Femur (tissue), 1 donor: Measurements from ENCODE around the gene CYP8B1.
"Not testable (repeated sequence)": the region's sequence is repeated elsewhere in the genome, so short reads cannot be mapped to it uniquely, and the experiment has no call there.

Experiments used
- DNase-seq: peaks from one replicate; pipeline ENCODE4 v3.0.0-alpha.2; 2017

CYP8B1 gene

DNA sequence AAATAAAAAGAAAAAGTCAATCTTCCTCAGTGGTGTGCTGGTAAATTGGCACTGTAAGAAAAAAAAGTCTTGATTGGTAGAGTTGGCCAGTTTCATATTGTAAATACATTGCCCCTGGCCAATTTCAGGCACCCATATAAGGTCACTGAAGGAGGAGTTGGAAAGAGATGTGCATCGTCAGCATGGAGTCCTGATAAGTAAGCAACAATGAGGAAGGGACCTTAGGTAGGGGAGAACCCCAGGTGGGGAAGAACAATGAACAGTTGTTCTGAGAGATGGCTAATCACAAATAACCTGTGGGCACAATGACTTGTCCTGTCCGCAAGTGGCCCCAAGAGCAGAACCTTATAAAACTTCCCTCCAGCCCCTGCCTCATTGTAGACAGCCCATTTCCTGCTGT is 8.6 kb upstream of the CYP8B1 start:
- DNase-seq: no peak

DNA sequence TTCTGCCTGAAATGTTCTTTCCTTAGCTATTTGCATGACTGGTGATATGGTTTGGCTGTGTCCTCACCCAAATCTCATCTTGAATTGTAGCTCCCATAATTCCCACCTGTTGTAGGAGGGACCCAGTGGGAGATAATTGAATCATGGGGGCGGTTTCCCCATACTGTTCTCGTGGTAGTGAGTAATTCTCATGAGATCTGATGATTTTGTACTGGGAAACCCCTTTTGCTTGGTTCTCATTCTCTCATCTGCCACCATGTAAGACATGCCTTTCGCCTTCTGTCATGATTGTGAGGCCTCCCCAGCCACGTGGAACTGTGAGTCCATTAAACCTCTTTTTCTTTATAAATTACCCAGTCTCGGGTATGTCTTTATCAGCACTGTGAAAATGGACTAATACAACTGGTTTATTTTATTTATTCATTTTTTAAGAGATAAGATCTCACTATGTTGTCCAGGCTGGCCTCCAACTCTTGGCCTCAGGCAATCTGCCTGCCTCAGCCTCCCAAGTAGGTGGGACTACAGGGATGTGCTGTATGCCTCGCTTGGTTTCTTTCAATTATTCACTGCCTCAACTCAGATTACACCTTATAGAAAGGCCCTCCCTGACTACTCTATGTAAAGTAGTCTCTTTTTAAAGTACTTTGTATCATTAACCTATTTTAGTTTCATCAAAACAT is 7.7 kb upstream of the CYP8B1 start:
- DNase-seq: not testable (repeated sequence)

DNA sequence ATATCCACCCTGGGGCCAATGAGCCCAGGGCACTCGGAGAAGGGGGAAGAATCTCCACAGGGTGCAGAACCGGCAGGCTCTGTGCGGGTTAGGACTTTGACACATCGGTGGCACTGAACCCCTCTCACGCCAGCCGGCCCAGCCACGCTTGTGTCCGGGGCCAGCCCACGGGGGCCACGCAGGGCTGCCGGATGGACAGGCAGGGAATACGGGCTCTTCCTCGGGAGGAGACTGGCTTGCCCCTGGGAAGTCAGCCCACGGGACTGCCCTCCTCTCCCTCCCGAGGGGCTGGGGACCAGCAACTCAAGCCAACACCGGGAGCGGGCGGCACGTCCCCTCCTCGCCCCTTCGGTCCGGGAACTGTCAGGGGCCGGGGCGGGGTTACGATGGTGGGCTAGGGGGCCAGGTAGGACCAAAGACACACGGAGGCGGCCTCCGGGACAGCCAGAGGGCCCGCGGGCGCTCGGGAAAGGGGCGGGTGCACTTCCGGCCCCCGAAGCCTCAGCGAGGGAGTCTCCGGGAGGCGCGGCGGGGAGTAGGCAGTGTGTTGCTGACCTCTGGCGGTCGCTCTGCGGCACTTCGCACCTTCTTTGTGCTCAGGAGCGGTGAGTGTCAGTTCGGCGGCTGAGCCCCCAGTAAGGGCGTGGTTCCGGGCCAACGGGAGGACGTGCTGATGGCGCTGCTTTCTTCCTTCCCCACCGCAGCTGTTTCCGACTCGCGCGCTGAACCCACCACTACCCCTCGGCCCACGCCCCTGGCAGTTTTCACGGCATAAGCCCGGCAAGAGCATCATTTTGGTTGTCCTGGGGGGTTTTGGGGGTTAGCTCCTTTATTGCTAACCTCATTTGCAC is 5.1 kb upstream of the CYP8B1 start:
- peak; percentile 91 for DNase-seq

DNA sequence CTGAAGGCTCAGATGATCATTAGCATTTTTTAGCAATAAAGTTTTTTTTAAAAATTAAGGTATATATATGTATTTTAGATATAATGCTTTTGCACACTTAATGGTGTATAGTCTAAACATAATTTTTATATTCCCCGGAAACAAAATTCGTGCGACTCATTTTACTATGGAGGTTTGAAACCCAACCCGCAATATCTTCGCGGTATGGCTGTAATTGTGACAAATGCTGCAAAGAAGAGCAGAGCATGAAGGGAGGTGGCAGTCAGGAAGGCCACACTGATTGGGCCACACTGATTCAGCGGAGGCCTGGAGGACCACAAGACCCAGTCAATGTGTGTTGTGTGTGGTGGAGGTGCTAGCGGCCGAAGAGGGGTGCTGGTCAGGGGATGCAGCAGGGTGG is 4.5 kb upstream of the CYP8B1 start:
- DNase-seq: no peak

DNA sequence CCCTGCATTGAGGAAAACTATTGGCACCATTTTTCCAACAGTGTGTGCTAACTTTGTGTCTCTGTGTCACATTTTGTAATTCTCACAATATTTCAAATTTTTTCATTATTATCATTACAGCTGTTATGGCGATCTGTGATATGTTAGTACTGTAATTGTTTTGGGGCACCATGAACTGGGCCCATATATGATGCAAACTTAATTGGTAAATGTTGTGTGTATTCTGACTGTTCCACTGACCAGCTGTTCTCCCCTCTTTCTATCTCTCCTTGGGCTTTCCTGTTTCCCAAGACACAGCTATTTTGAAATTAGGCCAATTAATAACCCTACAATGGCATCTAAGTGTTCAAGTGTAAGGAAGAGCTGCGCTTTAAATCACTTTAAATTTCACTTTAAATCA is 2.2 kb upstream of the CYP8B1 start:
- no peak for DNase-seq

DNA sequence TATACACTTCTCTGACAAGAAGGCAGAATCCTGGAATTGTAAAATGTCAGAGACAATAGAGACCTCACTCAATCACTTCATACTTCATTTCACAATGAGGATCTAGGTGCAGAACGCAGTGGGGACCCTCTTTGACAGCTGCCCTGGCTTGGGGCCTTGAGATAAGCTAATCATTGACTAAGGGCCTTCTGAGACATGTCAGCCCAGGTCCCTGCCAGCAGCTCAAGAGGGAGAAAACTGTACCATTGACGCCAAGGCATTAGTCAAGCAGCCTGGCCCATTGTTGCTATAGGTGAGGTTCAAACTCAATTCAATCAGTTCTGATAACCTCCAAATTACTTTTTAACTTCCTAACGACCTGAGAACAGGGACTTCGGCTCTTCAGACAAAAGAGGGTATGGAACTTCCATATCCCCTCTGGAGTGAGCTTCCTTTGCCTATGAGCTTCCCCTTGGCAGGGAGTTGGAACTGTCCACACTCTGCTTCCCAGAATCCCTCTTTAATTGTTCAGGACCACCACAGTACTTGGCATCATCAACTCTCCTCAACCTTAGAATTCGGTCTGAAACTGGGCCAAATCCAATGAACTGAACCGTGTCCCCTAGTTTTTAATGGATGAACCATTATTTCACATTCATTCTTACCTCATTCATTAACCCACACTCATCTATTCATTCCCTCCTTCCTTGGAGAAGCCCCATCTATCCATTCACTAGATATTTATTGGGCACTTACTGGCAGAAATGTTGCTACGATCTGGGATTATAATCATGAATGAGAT is 1.5 kb upstream of the CYP8B1 start:
- no peak for DNase-seq

DNA sequence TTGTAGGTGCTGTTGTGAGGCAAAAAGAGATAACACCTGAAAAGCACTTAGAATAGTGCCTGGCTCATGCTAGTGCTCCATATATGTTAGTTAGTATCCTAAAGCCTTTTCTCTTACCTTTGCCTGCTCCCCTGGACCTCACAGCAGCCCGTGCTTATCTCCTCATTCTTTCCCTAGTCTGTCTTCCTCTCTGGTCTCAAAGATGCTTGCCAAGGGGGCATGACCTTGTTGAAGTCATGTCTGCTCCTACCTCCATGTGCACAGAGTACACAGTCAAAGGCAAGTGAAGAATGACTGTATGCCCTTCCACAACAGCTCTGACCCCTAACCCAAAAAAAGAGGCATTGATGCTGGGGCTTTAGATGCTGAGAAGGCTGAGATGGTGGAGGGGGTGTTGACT is 722 bp upstream of the CYP8B1 start:
- DNase-seq: no peak

DNA sequence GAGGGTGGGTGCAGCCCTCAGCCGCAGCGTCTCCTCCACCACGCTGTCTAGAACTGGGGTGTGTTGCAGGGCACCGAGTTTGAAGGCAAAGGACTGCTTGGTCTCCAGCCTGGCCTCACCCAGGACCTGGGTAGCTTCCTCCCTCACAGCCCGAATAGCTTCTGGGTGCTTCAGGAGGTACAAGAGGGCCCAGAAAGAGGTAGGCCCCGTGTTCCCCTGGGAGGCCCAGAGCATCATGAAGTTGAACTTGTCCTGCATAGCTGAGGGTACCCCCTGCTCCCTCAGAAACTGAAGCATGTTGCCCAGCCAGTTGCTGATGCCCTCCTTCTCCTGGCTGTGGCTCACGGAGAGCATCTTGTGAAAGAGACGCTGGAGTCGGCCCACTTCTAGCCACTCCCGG is 930 bp downstream of the CYP8B1 start:
- DNase-seq: no peak

DNA sequence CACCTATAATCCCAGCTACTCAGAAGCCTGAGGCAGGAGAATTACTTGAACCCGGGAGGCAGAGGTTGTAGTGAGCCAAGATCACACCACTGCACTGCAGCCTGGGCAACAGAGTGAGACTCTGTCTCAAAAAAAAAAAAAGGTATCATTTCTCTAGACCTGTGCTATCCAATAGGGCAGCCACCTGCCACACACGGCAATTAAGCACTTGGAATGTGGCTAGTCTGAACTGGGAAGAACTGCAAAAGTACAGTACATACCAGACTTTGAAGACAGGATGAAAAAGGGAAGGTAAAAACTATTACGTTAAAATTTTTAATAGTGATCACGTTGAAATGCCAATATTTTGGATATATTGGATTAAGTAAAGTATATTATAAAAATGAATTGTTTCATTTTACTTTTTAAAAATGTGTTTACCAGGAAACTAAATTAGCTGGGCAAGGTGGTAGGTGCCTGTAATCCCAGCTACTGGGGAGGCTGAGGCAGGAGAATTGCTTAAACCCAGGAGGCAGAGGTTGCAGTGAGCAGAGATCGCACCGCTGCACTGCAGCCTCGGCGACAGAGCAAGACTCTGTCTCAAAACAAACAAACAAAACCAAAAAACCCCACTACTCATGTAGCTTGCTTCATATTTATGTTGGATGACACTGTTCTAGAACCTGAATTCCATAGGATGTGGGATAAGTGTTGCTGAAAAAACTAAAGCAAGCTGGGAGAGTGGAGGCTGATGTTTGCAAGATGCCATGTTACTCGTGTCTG is 2.3 kb downstream of the CYP8B1 start:
- no peak for DNase-seq

DNA sequence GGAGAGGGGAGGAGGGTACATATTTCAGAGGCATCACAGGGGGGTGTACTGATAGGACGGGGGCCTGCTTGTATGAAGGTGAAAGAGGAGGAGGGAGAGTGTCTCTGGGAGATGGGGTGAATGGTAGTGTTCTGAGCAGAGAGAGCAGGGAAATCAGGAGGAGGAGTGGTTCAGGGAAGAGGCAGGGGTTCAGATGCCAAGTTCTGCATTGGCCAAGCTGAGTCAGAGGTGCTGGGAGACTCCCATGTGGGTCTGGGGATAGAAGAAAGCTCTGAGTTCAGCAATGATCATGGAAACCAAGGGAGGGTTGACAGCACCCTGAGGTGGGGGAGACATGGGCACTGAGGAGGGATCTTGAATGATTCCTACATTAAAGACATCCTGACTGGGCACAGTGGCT is 3.0 kb downstream of the CYP8B1 start:
- no peak for DNase-seq

DNA sequence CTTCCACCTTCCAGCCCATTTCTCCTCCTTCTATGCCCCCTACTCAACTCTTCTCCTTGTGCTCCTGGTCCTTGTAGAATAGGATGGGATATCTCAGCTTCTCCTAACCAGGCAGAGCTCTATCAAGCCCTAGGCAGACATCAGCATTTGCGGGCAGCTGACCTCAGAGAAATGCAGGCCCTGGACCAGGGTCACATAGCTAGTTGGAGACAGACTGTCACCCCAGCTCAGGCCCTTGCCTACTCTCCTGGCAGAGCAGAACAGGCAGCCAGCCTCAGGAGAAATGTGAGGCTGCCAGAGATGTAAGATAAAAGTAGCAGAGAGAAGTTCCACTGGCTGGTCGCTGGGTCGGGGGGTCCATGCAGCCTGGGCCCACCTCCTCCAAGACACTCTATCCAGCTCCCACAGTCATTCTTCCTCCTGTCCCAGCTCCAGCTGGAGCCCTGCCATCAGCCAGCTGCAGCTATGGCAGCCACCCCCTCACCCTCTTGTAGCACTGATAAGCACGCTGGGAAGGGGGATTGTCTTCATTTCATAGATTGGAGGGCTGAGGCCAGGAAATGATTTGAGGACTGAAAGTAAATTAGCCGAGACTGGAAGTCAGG is 4.0 kb downstream of the CYP8B1 start:
- peak; percentile 60 for DNase-seq

DNA sequence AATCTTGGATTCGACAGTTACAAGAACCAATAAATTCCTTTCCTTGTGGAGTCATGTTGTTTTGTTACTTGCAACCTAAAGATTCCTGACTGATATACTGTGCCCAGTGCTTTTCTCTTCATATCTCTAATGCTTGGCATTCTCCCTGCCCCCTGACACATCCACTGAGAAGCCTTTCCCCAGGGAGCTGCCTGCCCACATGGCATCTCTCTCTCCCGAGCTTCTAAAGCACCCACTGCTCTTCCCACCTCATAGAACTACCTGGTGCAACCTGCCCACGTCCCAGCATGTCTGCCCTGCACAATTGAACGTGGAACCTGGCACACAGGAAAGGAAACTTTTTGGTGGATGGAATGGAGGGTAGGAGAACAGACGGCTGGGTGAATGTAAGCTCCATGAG is 6.8 kb downstream of the CYP8B1 start:
- DNase-seq: no peak

DNA sequence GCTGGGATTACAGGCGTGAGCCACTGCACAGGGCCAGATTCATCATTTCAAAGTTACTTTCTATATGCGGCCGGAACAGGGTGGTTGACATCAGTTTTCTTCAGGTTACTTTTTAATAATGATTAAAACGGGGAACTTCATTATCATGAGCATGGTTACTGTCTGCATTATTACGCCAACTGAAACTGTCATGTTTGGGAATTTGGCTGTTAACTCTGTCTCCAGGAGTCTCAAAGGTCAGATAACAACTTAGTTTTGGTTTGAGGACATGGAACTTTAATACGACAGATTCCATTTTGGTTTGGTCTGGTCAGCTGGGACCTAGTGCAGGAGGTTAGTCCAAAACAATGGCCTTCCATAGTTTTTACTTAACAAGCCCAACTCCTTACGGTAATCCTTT is 8.5 kb downstream of the CYP8B1 start:
- DNase-seq: no peak

DNA sequence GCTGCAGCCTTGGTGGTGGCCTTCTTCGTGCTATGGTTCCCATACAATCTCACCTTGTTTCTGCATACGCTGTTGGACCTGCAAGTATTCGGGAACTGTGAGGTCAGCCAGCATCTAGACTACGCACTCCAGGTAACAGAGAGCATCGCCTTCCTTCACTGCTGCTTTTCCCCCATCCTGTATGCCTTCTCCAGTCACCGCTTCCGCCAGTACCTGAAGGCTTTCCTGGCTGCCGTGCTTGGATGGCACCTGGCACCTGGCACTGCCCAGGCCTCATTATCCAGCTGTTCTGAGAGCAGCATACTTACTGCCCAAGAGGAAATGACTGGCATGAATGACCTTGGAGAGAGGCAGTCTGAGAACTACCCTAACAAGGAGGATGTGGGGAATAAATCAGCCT is 10.4 kb downstream of the CYP8B1 start:
- no peak for DNase-seq

DNA sequence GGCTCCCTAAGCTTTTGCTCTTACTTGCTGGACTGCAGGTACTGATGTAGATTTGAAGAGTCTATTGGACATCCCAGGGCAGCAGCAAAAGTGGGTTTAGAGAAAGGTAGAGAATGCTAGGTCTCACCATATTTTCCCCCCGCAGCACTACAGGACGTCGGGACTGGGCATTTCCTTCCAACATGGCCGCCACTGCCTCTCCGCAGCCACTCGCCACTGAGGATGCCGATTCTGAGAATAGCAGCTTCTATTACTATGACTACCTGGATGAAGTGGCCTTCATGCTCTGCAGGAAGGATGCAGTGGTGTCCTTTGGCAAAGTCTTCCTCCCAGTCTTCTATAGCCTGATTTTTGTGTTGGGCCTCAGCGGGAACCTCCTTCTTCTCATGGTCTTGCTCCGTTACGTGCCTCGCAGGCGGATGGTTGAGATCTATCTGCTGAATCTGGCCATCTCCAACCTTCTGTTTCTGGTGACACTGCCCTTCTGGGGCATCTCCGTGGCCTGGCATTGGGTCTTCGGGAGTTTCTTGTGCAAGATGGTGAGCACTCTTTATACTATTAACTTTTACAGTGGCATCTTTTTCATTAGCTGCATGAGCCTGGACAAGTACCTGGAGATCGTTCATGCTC is 11.2 kb downstream of the CYP8B1 start:
- DNase-seq: no peak

DNA sequence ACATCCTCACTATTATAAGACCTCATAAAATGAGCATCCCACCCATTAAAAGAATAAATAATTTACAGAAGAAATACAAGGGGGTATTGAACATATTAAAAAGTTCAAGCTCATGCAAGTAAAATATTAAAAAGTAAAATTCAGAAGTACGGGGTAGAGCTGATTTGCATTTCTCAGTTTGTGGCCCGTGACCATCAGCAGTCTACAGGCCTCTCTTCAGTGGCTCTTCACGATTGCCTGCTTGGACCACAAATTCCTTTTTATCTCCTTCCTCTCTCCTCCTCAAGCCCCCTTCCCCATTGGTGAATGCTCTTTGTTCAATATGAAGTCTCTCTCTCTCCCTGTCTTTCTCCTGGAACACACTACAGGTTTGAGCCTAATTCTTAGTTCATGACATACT is 19.1 kb downstream of the CYP8B1 start:
- DNase-seq: no peak

DNA sequence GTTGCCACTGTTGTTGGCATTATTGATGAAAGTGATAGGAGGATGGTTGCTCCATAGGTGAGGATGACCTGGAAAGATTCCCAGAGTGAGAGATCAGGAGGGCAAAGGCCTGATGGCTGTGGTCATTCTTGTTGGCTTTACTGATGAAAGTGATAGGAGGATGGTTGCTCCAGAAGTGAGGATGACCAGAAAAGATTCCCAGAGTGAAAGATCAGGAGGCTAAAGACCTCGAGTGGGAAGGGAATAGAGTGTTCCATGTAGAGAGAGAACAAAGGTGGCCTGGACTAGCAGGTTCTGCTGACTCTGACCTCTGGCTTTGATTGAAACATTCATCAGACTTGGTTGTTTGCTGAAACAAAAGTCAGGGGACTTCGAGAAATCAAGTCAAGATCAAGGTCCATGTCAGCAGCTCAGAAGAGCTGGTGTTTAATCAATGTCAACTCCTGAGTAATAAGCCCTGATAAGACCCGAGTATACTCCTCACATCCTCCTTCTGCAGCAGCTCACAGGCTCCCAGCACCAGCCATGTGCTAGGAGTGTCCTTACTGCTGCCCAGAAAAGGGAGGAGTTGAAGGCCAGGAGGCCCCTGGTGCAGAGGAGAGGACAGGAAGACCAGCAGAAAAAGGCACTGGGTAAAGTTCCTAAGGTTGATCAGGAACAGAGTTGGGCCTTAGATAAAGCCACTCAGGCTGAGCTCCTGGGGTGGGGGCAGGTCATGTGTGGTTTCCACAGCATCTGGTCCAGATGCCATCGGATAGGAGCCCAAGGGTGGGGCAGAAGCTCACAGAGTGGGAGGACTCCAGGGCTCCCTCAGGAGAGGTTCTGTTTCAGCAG is 19.9 kb downstream of the CYP8B1 start:
- no peak for DNase-seq

DNA sequence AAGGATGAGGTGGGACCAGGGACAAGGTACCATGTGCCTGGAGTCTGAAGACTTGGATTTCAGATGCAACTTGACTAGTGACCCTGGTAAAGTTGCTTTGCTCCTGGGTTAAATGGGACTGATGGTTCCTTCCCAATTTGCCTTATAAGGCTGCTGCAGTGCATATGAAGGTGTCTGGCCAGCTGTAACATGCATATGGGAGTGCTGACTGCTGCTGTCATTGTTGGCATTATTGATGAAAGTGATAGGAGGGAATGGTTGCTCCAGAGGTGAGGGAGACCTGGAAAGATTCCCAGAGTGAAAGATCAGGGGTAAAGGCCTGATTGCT is 20.5 kb downstream of the CYP8B1 start:
- no peak for DNase-seq

DNA sequence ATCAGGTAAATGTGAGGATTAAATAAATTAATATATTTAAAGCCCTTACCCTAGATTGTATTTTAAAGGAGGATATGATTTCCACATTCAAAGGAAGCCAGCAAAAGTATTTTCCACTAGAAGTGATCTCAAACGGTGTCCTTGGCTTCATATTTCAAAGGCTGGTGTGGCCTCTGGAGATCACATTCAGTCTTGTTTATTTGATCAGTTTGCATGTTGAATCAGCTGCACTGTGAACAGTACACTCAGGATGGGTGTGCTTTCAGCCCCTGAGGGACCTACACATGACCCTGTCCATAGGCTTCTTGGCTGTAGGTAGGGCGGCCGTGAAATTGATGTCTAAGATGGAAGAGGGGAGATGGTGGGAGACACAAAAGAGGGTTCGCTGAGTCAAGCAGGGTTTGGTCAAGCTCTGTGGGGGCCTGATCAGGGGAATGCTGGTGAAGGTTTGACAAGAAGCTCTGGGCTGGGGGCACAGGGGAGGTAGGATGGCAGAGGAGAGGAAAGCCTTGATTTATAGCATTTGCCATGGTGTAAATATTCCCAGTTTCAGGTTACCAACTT is 21.9 kb downstream of the CYP8B1 start:
- DNase-seq: no peak

DNA sequence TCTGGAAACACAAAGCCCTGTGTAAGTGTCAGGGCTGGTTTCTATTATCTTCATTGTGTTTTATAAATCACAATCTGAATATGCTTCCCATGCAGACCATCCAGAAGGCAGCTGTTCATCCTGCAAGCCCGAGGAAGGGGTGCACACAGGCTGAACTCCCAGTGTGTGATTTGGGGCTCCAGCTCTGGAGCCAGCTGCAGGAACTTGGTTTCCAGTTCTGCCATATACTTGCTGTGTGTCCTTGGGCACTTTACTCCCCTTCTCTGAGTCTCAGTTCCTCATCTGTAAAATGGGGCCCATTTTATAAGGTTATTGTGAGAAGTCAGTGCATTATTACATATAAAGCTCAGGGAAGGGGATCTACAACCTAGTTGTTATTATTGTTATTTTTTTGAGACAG is 22.6 kb downstream of the CYP8B1 start:
- DNase-seq: no peak

DNA sequence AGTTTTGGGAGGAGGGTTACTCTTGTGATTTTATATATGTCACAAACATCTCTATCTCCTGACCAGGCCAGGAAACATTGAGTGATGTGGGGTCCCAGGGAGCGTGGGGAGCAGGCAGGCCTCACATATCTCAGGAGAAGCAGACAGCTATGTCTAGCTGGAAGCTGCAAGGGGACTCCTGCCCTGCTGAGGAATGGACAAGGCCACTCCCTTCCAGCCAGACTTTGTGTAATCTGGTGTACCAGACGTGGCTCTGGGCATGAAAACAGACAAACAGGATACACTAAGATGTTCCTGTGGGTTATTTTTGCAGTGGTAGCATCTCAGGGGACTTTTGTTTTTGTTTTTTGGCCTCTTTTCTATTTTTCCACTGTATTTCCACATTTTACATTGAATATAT is 23.2 kb downstream of the CYP8B1 start:
- DNase-seq: peak; percentile 60
